H1 (cell line): Measurements from ENCODE around the gene AKAP12. TPM values are rescaled to one million over a fixed set of nuclear protein-coding genes. Genes with fewer than 3 reads are reported as not detected.

ENCODE experiments used
- BCL11A ChIP-seq, 2 experiments: IDR thresholded peaks; one replicate each; pipeline ENCODE4 v1.6.1; 2011; ENCODE audit warnings: low read depth in 2 of 2, low read length in 2 of 2, mild to moderate bottlenecking in 2 of 2
- polyA plus RNA-seq, 7 experiments: library from polyadenylated mRNA; depleted of rRNA in 3 of 7; stranded (reverse) in 5 of 7; unstranded in 2 of 7; fragments of >200 nt in 5 of 7; fragments of 200-250 nt in 2 of 7; gene quantifications; 1 replicate in 5 of 7; 2 replicates in 1 of 7; 4 replicates in 1 of 7; pipeline versions ENCODE4 v1.2.1 to v1.2.3, GENCODE V29; 2011 to 2013; ENCODE audit warnings: missing spikeins in 2 of 7, mixed read lengths in 2 of 7
- total RNA-seq: library from RNA; stranded (reverse); fragmentation: NEBNext Ultra II Directional; extraction: Animal tissue kit (Norgen Biotek cat#: 25700); gene quantifications from 2 replicates; pipeline ENCODE4 v1.2.1, GENCODE V29; 2021
- TF ChIP-seq, protein P1 (sequence below): fragments of 300-600 bp; sonication (generic); IDR thresholded peaks from 2 replicates; pipeline ENCODE4 v1.7.1; 2012; ENCODE audit warnings: low read length, moderate library complexity, mild to moderate bottlenecking, inconsistent platforms; ENCODE audit not compliant: insufficient replicate concordance
- TF ChIP-seq, protein P2 (sequence below): IDR thresholded peaks from 2 replicates; pipeline ENCODE4 v1.6.1; 2012; ENCODE audit warnings: low read length, inconsistent platforms

AKAP12 gene
- total and polyA plus RNA-seq, 2 of the 8 experiments (the other 6 are each of a cell fraction or from before 2014, with no cell fraction given): 14.6 to 79.2 TPM

DNA sequence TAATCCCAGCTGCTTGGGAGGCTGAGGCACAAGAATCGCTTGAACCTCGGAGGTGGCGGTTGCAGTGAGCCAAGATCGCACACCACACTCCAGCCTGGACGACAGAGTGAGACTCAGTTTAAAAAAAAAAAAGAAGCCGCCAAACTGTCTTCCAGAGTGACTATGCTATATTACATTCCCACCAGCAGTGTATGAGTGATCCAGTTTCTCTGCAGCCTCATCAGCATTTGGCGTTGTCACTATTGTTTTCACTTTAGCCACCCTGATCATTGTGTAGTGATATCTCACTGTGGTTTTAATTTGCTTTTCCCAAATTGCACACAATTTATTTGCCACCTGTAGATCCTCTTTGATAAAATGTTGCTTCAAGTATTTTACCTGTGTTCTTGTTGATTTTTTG lies 6.0 kb upstream of the AKAP12 start (continued):
- TF ChIP-seq, protein P1, sequence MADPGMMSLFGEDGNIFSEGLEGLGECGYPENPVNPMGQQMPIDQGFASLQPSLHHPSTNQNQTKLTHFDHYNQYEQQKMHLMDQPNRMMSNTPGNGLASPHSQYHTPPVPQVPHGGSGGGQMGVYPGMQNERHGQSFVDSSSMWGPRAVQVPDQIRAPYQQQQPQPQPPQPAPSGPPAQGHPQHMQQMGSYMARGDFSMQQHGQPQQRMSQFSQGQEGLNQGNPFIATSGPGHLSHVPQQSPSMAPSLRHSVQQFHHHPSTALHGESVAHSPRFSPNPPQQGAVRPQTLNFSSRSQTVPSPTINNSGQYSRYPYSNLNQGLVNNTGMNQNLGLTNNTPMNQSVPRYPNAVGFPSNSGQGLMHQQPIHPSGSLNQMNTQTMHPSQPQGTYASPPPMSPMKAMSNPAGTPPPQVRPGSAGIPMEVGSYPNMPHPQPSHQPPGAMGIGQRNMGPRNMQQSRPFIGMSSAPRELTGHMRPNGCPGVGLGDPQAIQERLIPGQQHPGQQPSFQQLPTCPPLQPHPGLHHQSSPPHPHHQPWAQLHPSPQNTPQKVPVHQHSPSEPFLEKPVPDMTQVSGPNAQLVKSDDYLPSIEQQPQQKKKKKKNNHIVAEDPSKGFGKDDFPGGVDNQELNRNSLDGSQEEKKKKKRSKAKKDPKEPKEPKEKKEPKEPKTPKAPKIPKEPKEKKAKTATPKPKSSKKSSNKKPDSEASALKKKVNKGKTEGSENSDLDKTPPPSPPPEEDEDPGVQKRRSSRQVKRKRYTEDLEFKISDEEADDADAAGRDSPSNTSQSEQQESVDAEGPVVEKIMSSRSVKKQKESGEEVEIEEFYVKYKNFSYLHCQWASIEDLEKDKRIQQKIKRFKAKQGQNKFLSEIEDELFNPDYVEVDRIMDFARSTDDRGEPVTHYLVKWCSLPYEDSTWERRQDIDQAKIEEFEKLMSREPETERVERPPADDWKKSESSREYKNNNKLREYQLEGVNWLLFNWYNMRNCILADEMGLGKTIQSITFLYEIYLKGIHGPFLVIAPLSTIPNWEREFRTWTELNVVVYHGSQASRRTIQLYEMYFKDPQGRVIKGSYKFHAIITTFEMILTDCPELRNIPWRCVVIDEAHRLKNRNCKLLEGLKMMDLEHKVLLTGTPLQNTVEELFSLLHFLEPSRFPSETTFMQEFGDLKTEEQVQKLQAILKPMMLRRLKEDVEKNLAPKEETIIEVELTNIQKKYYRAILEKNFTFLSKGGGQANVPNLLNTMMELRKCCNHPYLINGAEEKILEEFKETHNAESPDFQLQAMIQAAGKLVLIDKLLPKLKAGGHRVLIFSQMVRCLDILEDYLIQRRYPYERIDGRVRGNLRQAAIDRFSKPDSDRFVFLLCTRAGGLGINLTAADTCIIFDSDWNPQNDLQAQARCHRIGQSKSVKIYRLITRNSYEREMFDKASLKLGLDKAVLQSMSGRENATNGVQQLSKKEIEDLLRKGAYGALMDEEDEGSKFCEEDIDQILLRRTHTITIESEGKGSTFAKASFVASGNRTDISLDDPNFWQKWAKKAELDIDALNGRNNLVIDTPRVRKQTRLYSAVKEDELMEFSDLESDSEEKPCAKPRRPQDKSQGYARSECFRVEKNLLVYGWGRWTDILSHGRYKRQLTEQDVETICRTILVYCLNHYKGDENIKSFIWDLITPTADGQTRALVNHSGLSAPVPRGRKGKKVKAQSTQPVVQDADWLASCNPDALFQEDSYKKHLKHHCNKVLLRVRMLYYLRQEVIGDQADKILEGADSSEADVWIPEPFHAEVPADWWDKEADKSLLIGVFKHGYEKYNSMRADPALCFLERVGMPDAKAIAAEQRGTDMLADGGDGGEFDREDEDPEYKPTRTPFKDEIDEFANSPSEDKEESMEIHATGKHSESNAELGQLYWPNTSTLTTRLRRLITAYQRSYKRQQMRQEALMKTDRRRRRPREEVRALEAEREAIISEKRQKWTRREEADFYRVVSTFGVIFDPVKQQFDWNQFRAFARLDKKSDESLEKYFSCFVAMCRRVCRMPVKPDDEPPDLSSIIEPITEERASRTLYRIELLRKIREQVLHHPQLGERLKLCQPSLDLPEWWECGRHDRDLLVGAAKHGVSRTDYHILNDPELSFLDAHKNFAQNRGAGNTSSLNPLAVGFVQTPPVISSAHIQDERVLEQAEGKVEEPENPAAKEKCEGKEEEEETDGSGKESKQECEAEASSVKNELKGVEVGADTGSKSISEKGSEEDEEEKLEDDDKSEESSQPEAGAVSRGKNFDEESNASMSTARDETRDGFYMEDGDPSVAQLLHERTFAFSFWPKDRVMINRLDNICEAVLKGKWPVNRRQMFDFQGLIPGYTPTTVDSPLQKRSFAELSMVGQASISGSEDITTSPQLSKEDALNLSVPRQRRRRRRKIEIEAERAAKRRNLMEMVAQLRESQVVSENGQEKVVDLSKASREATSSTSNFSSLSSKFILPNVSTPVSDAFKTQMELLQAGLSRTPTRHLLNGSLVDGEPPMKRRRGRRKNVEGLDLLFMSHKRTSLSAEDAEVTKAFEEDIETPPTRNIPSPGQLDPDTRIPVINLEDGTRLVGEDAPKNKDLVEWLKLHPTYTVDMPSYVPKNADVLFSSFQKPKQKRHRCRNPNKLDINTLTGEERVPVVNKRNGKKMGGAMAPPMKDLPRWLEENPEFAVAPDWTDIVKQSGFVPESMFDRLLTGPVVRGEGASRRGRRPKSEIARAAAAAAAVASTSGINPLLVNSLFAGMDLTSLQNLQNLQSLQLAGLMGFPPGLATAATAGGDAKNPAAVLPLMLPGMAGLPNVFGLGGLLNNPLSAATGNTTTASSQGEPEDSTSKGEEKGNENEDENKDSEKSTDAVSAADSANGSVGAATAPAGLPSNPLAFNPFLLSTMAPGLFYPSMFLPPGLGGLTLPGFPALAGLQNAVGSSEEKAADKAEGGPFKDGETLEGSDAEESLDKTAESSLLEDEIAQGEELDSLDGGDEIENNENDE: no peak
- TF ChIP-seq BCL11A (IDR thresholded peaks at IDR 0.05; ENCODE audit: low read depth in 2 of 2, low read length in 2 of 2): no peak
- TF ChIP-seq, protein P2, sequence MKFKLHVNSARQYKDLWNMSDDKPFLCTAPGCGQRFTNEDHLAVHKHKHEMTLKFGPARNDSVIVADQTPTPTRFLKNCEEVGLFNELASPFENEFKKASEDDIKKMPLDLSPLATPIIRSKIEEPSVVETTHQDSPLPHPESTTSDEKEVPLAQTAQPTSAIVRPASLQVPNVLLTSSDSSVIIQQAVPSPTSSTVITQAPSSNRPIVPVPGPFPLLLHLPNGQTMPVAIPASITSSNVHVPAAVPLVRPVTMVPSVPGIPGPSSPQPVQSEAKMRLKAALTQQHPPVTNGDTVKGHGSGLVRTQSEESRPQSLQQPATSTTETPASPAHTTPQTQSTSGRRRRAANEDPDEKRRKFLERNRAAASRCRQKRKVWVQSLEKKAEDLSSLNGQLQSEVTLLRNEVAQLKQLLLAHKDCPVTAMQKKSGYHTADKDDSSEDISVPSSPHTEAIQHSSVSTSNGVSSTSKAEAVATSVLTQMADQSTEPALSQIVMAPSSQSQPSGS: no peak
